ENCODE measurements around the gene TAOK2.
"Not testable (repeated sequence)": the region's sequence is repeated elsewhere in the genome, so short reads cannot be mapped to it uniquely, and the experiment has no call there.

The TAOK2 gene

GRCh38 chr16:30023586-30023985 lies 49.9 kb downstream of the TAOK2 start:
- DNase-seq (ENCODE audit: low spot score): no peak

GRCh38 chr16:30024451-30024850 lies 50.8 kb downstream of the TAOK2 start:
- no peak for DNase-seq (ENCODE audit: low spot score)

GRCh38 chr16:30025156-30025555 lies 51.5 kb downstream of the TAOK2 start:
- DNase-seq (ENCODE audit: low spot score): no peak

GRCh38 chr16:30025574-30025973 lies 51.9 kb downstream of the TAOK2 start:
- no peak for DNase-seq (ENCODE audit: low spot score)

GRCh38 chr16:30026449-30026848 lies 52.8 kb downstream of the TAOK2 start:
- no peak for DNase-seq (ENCODE audit: low spot score)

GRCh38 chr16:30027588-30028437 lies 54.1 kb downstream of the TAOK2 start:
- DNase-seq (ENCODE audit: low spot score): no peak

GRCh38 chr16:30028438-30029076 lies 54.9 kb downstream of the TAOK2 start:
- no peak for DNase-seq (ENCODE audit: low spot score)

- DNase-seq (ENCODE audit: low spot score): no peak
Measured at GRCh38 chr16:30030011-30030685, 56.5 kb downstream of the TAOK2 start.

- no peak for DNase-seq (ENCODE audit: low spot score)
Measured at GRCh38 chr16:30030841-30031413, 57.3 kb downstream of the TAOK2 start, which contains the start of gene TLCD3B. Gene TLCD3B (minus strand): TSS chr16:30031271. CDS start chr16:30030527, 744 bp downstream.

- DNase-seq (ENCODE audit: low spot score): no peak
Measured at GRCh38 chr16:30031477-30031918, 57.8 kb downstream of the TAOK2 start.

- DNase-seq (ENCODE audit: low spot score): peak; percentile 66
Measured at GRCh38 chr16:30032083-30032819, 58.6 kb downstream of the TAOK2 start.

- peak; percentile 46 for DNase-seq (ENCODE audit: low spot score)
Measured at GRCh38 chr16:30033270-30033669, 59.6 kb downstream of the TAOK2 start.

GRCh38 chr16:30040221-30040620 lies 66.6 kb downstream of the TAOK2 start:
- DNase-seq (ENCODE audit: low spot score): no peak

- not testable (repeated sequence) for DNase-seq (ENCODE audit: low spot score)
Measured at GRCh38 chr16:30040690-30041089, 67.0 kb downstream of the TAOK2 start.

- DNase-seq (ENCODE audit: low spot score): no peak
Measured at GRCh38 chr16:30041841-30042240, 68.2 kb downstream of the TAOK2 start.

Data from kidney tubule cell (primary cell).